C4-2B (cell line): ENCODE data around the gene KIAA1755.

Source experiments
- ZFX ChIP-seq: fragments of 450-650 bp; IDR thresholded peaks from 2 replicates; pipeline ENCODE4 v1.6.1; 2017
- TF ChIP-seq, protein P1 (sequence below): fragments of 450-650 bp; conservative IDR thresholded peaks from 2 replicates; pipeline ENCODE4 v1.5.1; 2017; ENCODE audit warnings: mild to moderate bottlenecking

DNA sequence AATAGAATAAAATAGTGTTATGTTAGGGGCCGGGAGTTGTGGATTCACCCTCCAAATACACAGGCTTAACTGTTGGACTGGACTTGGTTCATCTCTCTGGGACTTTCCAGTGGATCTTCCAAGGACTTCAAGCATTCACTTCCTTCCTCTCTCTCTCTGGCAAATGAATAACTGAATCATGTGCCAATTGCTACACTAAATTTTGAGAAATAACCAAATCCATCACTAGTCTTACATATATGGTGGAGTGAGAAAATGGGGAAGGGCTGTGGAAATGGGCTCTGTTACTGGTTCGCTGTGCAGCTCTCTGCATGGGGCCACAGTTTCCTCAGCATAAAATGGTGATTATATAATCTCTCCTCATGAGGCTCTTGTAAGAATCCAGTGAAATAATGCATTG is 6.8 kb upstream of the KIAA1755 start:
- TF ChIP-seq, protein P1, sequence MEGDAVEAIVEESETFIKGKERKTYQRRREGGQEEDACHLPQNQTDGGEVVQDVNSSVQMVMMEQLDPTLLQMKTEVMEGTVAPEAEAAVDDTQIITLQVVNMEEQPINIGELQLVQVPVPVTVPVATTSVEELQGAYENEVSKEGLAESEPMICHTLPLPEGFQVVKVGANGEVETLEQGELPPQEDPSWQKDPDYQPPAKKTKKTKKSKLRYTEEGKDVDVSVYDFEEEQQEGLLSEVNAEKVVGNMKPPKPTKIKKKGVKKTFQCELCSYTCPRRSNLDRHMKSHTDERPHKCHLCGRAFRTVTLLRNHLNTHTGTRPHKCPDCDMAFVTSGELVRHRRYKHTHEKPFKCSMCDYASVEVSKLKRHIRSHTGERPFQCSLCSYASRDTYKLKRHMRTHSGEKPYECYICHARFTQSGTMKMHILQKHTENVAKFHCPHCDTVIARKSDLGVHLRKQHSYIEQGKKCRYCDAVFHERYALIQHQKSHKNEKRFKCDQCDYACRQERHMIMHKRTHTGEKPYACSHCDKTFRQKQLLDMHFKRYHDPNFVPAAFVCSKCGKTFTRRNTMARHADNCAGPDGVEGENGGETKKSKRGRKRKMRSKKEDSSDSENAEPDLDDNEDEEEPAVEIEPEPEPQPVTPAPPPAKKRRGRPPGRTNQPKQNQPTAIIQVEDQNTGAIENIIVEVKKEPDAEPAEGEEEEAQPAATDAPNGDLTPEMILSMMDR: no peak
- no peak for TF ChIP-seq ZFX
